BJ (cell line): ENCODE data around the gene MUS81. TPM values are rescaled to one million over a fixed set of nuclear protein-coding genes. Genes with fewer than 3 reads are reported as not detected.

Experiments
- CTCF ChIA-PET: fragments of 350-600 bp; formaldehyde crosslinking; extraction: SDS; loops from one replicate; lab custom pipeline; 2021; ENCODE audit warnings: antibody characterized with exemption, inconsistent platforms; lab: Yijun Ruan, JAX
- POLR2A ChIA-PET: fragments of 300-600 bp; sonication (Branson Sonifier 250); formaldehyde crosslinking; extraction: SDS; loops from one replicate; lab custom pipeline; 2021; ENCODE audit warnings: antibody characterized with exemption; lab: Charles Lee
- DNase-seq: peaks from one replicate; pipeline ENCODE4 v3.0.0-alpha.2; 2011; ENCODE audit warnings: low read depth
- H3K27me3 ChIP-seq: 2 replicates; pipeline ENCODE4 v1.6.0; 2011; ENCODE audit warnings: low read length; ENCODE audit not compliant: control insufficient read depth, insufficient read depth
- H3K36me3 ChIP-seq: 2 replicates; pipeline ENCODE4 v1.5.1; 2011; ENCODE audit warnings: low read length; ENCODE audit not compliant: control insufficient read depth, insufficient read depth
- H3K4me3 ChIP-seq: 2 replicates; pipeline ENCODE4 v1.5.1; 2011; ENCODE audit warnings: low read depth, mild to moderate bottlenecking, control low read depth, low read length
- polyA plus RNA-seq: library from polyadenylated mRNA; depleted of rRNA; stranded (reverse); fragments of >200 nt; gene quantifications from 2 replicates; pipeline ENCODE4 v1.2.3, GENCODE V29; 2011
- TF ChIP-seq, protein P1 (sequence below): IDR thresholded peaks from 2 replicates; pipeline ENCODE4 v1.5.1; 2011; ENCODE audit warnings: low read depth, mild to moderate bottlenecking, control low read depth, inconsistent platforms, low read length, moderate library complexity; ENCODE audit not compliant: insufficient read depth

Gene MUS81
- polyA plus RNA-seq, 1 experiment, result 63.8 TPM

DNA sequence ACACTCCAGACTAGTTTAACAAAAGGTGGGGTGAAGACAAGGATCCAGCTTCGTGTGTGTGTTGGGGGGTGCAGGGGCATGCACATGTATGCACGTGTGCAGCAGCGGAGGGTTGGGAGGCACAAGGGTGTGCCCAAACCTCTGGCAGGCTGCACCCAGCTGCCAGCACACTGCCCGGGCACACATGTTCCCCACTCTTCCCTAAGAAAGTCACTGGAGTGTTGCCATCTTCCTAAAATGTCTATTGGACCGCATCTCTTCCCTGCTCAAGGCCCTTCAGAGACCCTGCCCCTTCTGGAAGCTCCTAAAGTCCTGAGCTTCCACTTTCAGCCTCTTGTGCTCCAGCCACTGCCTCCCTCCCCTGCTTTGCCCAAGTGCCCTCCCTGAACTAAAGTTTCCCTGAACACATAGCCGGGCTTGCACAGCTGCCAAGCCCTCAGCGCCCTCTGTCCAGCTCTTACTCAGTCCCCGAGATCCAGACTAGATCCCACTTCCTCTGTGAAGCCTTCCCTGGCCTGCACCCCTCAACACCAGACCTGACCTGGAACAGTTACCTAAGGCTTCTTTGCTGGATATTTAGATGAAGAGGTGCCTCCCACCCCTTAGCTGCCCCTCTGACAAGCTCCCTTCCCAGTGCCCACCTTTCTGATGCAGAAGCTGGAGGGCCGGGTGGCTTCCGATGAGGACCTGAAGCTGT lies 8.3 kb upstream of the MUS81 start:
- TF ChIP-seq, protein P1, sequence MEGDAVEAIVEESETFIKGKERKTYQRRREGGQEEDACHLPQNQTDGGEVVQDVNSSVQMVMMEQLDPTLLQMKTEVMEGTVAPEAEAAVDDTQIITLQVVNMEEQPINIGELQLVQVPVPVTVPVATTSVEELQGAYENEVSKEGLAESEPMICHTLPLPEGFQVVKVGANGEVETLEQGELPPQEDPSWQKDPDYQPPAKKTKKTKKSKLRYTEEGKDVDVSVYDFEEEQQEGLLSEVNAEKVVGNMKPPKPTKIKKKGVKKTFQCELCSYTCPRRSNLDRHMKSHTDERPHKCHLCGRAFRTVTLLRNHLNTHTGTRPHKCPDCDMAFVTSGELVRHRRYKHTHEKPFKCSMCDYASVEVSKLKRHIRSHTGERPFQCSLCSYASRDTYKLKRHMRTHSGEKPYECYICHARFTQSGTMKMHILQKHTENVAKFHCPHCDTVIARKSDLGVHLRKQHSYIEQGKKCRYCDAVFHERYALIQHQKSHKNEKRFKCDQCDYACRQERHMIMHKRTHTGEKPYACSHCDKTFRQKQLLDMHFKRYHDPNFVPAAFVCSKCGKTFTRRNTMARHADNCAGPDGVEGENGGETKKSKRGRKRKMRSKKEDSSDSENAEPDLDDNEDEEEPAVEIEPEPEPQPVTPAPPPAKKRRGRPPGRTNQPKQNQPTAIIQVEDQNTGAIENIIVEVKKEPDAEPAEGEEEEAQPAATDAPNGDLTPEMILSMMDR, result no peak
- Histone ChIP-seq H3K27me3 (no peaks in the 10 kb centered on the region), H3K4me3 (no peak overlapping the region), H3K36me3 (peaks cover 48% of the 10 kb centered on the region)
- CTCF ChIA-PET, result interaction anchor here (0.8 to 2.6 kb wide), 11 partner anchors 9 to 311 kb away, joined by 3 to 9 read pairs (median 4); partner anchors contain the start of gene KAT5
- POLR2A ChIA-PET, result interaction anchor here (0.6 to 1.0 kb wide), 2 partner anchors 19 to 752 kb away, joined by 3 to 4 read pairs; no protein-coding TSS in a partner anchor
- DNase-seq, result no peak

- no peaks in the 10 kb centered on the region for H3K27me3 ChIP-seq
- H3K4me3 ChIP-seq, result no peak overlapping the region
- no peak for DNase-seq
- H3K36me3 ChIP-seq, result peaks cover 48% of the 10 kb centered on the region
- POLR2A ChIA-PET, result interaction anchor here (1.0 kb wide), 1 partner anchor 20 kb away, joined by 3 read pairs; no protein-coding TSS in a partner anchor
- TF ChIP-seq, protein P1, result no peak
- CTCF ChIA-PET, result interaction anchor here (1.2 to 1.9 kb wide), 7 partner anchors 10 to 170 kb away, joined by 3 to 7 read pairs (median 4); no protein-coding TSS in a partner anchor
These were observed 7.6 kb upstream of the MUS81 start for GRCh38 chr11:65852508-65853245.

- no peak for DNase-seq
- H3K4me3 ChIP-seq, result no peak overlapping the region
- POLR2A ChIA-PET, result interaction anchor here (0.5 kb wide), 1 partner anchor 90 kb away, joined by 3 read pairs; no protein-coding TSS in a partner anchor
- TF ChIP-seq, protein P1, result no peak
- no peaks in the 10 kb centered on the region for H3K27me3 ChIP-seq
- CTCF ChIA-PET, result interaction anchor here (1.2 to 1.9 kb wide), 3 partner anchors 15 to 74 kb away, joined by 3 to 6 read pairs (median 5); no protein-coding TSS in a partner anchor
- peaks cover 48% of the 10 kb centered on the region for H3K36me3 ChIP-seq
These were observed 6.8 kb upstream of the MUS81 start for GRCh38 chr11:65853246-65853979.

DNA sequence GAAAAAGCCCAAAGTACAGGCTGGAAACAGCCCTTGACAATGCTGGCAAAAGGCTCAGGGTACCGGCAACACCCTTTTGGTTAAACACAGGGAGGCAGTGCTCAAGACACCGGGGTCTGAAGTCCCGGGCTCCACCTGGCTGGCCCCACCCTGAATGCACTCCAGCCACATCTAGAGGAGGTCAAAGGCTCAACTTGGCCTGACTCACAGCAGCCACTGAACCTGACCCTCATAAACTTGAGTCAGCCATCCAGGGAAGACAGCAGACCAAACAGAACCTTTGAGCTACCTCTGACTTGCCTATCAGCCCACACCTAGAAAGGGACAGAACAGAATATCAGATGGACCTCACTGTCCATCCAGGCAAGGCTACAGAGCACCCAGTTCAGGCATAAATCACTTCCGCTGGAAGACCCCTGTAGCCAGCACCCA lies 6.1 kb upstream of the MUS81 start:
- ChIA-PET CTCF (no interaction called here), POLR2A (interaction anchor here (0.6 kb wide), 1 partner anchor 22 kb away, joined by 4 read pairs; no protein-coding TSS in a partner anchor)
- no peak for DNase-seq
- Histone ChIP-seq H3K4me3 (no peak overlapping the region), H3K36me3 (peaks cover 48% of the 10 kb centered on the region), H3K27me3 (no peaks in the 10 kb centered on the region)
- TF ChIP-seq, protein P1, result no peak
